ENCODE measurements around the gene CCDC92B.

The CCDC92B gene

DNA sequence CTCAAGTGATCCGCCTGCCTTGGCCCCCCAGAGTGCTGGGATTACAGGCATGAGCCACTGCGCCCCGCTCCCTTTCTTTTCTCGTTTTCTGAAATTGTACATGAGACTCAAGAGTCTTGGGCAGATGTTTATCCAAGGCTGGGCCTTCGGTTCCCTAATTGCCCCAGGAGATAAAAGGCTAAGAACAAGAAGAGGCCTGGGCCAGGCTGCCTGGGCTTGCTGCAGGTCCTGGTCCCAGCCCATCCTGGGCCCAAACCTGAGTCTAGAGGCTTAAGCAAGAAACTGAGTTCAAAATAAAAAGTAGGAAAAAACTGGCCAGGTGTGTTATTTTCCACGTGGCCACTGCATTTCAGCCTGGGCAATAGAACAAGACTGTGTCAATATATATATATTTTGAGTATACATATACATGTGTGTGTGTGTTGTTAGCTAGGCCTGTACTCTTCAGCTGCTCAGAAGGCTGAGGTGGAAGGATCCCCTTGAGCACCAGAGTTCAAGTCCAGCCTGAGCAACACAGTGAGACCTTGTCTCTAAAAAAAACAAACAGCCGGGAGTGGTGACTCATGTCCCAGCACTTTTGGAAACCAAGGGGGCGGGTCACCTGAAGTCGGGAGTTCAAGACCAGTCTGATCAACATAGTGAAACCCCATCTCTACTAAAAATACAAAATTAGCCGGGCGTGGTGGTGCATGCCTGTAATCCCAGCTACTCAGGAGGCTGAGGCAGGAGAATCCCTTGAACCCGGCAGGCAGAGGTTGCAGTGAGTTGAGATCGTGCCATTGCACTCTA, 31.1 kb downstream of the CCDC92B start:
- DNase-seq: no peak

DNA sequence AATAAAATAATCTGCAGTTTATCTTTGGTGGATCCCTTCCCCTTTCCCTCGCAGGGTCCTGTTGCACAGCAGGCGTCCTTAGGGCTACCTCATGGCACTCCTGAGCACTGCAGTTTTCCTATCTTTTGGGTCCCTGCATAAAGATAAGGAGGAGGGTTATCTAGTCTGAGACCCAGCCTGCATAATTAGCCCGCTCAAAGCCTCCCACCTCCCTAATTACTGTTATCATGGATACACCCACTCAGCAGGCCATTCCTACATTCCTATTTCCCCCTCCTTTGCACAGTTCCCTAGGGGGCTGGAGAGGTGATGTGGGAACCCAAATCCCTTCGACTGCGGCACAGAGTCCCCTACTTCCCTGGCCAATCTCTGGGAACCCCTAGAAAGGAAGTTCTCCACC, 32.8 kb downstream of the CCDC92B start:
- DNase-seq: no peak

DNA sequence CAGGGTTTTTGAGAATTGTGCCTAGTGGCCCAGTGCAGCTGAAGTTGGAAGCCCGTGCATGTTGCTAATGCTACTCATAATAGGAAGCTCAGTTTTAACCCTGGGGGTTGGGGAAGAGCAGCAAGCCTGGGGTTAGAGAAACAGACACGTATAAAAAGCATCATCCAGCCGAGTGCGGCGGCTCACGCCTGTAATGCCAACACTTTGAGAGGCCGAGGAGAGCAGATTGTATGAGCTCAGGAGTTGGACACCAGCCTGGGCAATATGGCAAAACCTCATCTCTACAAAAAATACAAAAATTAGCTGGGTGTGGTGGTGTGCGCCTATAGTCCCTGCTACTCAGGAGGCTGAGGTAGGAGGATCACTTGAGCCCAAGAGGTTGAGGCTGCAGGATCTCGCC, 35.6 kb downstream of the CCDC92B start:
- DNase-seq: no peak

DNA sequence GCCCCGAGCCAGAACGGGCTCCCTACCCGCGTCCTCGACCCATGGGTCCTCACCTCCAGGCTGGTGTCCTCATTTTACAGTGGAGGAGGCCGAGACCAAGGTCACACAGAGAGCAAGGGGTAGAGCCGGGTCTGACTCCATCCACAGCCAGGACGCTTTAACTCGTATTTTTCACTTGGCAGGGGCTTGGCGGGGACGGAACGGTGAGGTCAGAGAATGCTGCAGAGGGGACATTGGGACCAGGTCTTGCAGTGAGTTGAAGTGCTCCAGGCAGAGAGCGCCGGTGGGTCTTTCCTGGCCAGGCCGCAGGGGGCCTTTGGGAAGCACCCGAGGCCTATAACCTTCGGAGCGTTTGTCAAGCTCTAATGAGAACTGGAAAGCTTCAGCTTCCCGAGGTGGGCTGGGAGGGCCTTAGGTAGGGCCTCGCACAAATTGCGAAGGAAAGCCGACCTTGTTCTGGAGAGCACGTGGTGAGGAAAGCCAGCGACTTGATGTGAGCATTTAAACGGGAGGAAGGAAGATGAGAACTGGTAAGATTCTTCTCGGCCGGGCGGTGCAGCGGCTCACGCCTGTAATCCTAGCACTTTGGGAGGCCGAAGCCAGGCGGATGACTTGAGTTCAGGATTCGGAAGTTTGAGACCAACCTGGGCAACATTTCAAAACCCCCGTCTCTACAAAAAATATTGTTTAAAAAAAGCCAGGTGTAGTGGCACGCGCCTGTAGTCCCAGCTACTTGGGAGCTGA, 37.0 kb downstream of the CCDC92B start:
- no peak for DNase-seq

DNA sequence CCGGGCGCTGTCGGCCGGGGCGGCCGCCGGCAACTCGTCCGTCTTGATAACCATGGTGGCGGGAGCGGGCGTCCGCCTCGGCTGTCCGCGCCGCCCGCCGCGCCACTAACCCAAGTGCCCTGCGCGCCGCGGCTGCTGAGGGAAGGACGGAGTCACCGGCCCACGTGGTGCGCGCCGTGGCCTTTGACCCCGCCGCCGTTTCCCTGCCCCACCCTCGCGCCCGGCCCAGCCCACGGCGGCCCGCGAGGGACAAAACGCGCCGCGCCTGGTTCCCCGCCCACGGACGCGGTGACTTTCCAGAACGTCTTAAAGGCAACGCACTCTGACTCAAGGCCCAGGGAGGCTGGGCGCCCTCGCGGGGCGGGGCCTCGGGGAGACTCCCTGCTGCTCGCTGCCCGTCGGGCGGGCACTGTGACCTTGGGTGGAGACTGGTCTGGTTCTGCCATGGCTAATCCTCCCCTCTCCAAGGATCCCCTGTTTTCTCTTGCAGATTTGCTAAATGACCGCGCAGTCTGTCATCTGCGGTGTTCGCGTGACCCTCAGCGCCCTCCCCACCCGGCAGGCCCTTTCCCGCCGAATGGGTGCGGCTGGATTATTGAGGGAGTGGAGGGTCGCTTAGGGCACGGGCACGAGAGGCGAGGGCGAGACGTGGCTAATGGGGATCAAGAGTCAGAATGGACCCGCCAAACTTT, 37.7 kb downstream of the CCDC92B start, which contains the start of gene CLUH:
Gene CLUH, minus strand, starts transcription at position 157 of the 692 bp plus-strand sequence. Its CDS starts 103 bp downstream, at position 54.
- peak; percentile 99 for DNase-seq

DNA sequence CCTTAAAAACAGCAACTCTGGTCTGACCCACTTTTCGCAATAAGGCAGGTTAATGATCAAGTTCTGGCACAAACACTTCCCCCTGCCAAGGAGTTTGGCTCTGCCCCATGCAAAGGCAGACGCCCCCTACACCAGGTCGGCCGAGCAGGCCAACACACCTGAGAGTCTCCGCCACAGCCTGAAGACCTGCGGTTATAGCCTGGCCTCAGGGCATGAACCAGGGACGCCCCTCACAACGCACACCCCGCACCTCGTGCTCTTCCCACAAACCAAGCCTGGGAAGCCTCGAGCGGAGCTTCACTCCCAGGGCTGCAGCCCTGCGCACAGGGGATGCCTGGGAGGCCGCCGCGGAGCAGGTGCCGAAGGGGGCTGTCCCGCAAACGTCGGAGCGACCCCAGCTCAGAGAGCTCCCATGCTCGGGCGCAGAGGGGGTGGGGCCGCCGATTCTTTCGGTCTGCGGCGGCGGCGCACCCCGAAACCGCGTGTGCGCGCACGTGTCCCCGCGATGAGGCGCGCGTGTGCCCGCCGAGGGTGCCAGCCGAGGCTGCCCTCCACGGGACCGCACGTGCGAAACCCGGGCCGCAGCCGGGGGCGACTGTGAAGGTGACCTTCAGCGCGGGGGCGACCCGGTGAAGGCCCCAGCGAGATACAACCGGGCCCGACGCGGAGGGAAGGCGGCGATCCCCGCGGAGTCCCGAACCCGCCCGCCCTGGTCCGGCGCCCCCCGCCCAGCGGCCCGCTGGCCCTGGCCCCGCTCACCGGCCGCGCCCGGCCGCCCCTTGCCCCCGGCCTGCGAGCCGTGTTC, 38.4 kb downstream of the CCDC92B start:
- DNase-seq: peak; percentile 52 to 55

DNA sequence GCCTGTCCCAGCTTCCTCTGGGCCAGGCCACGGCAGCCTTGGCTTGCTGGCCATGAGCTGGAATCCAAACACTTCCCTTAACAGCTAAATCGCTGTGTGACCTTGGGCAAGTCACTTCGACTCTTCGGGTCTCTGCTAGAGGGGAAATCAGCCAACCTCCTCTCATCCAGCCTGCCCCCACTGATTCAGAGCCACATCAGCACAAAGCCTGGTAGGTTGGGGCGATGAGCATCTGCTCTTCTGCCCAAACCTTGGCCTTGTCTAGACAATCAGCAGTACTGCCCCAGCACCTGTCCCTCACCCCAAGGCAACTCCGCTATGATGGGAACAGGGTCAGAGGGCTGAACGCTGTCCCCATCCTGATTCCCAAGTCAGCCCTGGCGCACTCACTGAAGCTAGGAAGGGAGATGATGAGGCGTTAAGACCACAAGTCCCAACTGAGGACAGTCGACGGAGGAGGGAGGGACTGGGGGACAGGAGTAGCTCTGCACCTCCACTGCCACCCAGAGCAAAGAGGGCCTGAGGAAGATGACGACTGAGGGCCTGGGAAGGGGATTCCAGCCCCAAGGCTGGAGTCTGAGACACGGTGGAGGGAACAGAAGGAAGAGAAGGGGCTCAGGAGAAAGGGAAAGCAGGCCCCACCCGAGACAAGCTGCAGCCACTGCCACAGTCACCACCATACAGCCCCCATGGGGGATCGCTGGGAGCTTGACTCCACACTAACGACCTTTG, 39.2 kb downstream of the CCDC92B start:
- DNase-seq: no peak

DNA sequence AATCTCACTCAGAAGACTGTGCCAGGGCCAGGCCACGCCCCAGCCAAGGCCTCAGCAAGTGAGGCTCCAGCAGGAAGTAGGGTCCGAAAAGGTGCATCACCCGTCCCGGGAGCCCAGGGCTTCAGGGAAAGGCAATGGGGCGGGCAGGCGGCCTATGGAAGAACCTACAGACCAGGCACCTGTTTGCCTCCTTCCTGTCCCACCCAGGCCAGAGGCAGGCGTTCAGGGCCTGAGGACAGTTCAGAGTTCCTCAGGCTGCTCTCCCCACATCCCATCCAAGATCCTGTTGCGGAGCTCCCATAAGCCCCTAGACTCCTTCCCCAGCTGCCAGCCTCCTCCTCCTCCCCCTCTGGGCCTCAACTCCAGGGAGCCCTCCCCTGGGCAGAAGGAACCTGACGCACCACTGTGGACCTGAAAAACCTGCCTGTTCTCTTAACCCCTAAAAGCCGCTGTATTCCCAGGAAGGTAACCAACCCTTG, 40.2 kb downstream of the CCDC92B start:
- DNase-seq: no peak

DNA sequence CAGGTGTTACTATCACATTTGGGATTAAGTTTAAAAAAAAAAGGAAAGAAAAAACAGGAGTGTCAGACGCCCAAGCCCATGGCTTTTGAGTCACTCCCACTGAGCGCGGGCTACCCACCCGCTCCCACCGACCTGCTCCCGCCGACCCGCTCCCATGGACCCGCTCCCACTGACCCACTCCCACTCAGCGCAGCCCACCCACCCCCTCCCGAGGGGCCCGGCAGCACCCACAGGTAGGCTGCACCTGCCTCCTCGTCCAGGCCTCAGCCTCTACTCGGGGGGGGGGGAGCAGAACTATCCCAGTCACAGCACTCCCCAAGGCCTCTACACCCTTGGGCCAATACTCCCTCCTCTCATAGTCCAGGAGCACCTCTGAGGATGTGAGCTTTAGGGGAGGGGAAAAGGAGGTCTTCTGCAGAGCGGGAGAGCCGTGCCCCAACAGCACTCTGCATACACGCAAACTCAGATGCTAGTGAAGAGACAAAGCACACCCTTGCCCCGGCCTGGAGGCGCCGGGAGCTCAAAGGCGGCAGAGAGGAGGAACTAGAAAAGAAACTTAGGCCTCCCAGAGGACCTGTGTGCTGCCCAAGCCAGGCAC, 40.8 kb downstream of the CCDC92B start:
- no peak for DNase-seq

DNA sequence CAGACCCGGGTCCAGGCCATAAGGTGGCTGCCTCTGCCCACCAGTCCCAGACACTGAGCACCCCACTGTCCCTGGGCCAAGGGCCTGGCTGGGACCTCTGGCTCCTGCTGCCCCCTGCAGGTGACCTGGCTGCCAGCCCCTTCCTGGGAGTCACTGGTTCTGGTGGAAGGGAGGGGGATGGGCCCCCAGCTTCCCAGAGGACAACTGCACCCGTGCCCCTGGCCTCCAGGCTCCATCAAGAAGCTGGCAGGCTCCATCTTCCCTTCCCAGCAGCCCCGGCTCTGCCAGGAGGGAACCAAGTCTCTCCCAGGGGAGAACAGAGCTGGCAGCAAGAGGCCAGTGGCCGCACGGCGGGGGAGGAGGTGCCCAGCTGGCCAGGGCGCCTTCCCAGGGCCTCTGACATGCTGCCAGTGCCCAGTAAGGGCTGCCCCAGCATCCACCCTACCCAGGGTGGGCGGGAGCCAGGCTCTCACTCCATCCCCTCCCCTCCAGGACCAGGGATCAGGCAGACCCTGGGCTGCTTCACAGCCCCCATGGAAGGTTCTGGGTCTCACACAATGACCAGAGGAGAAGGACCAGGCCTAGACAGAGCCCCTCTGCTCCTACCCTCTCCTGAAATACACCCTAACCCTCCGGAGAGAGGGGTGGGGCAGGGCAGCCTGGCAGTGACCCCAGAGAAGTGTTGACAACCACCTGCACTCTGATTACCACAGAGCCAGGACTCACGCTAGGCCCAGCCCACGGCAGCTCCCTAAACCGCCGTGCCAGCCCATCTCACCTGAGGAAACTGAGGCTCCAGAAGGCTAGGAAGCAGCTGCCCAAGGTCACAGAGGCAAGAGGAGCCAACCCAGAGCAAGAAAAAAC, 41.5 kb downstream of the CCDC92B start:
- no peak for DNase-seq

DNA sequence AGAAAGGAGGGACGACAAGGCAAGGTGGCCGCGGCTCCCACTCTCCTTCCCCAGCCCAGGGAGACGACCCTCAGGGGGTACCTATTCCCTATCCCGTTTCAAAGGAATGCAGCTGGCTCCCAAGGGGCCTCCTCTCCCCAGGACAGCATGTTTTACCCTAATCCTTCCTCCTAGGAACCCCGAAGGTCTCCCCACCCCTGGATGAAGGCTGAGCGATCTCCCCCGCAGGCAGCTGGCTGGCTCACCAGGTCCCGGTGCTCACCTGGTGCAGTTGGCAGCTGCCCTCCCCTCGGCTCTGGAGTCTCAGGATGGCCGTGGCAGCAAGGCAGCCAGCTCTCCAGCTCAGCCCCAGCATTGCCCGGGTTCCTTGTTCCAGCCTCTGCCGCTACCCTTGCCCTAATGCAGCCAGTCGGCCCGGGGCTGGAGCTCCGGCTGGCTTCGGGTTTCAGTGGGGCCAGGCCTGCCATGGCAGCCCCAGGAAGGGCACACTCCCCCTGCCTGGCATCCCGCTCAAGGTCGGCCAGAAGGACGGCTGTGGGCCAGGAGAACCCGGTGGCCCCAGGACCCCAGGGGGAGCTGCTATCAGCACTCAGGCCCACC, 42.4 kb downstream of the CCDC92B start:
- DNase-seq: no peak

DNA sequence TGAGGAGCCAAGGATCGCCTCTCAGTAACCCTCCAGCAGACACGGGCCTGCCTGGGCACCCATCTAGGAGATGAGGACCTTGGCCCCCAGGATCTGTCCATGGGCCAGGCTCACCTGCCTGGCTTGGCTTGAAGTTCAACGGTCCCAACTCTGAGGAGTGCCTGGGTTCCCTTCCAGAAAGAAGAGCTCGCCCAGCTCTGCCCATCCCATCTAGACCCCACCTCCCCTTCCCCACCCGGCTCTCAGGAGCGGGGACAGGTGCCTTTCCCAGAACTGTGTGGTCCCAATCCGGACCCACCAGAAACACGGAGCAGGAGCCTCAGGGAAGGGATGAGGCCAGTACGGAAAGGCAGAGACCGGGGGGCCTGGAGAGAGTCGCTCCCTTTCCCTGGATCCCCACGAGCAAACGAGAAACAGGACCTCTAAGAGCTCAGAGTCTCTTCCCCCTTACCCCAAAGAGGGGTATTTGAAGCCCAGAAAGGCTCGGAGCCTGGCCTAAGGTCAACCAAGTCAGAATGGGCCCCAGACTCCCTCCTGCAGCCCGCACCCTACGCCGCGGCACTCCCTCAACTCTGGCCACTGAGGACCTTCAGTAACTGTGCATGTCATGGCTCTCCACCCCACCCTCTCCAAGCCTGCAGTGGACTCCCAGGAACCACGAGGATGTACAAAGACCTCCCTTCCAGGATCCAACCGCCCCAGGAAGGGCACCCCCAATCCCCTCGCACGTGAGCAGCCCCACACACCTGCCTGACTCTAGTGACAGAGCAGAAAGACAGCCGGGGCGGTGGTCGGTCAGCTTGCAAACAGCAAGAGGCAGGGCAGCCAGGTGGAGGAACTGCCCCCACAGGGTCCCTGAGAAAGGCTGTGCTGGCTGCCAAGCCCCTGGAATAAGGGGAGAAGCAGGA, 43.3 kb downstream of the CCDC92B start:
- DNase-seq: no peak

DNA sequence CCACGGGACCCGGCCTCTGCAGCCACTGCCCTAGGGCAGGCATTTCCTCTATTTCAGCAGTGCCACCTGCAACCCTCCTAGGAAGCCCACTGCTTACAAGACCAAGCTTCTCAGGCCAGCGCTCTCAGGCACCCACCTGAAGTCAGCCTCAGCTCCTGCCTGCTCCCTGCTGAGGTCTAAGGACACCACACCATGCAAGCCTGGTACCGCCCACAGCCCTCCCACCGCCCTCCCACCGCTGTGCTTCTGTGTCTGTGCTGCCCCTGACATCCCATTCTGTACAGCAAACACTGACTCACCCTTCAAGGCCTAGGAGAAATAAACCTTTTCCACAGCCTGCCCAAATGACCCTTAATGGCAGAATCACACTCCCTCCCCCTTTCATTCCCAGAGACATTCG, 44.2 kb downstream of the CCDC92B start:
- no peak for DNase-seq

DNA sequence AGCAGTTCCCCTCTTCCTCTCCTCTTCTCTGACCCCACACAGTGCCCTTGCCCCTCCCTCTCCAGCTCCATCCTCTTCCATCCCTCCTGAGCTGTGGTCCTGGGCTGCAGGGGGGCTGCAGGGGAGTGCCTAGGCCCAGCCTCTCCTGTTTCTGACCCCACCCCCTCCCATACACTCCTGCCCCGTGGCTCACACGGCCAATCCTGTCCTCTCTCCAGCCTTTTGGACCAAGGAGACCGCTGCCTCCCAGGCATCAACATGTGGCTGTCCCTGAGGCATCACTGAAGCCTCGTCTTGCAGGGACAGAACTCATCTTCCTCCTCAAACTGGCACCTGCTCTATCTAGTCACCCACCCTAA, 44.6 kb downstream of the CCDC92B start:
- DNase-seq: no peak

DNA sequence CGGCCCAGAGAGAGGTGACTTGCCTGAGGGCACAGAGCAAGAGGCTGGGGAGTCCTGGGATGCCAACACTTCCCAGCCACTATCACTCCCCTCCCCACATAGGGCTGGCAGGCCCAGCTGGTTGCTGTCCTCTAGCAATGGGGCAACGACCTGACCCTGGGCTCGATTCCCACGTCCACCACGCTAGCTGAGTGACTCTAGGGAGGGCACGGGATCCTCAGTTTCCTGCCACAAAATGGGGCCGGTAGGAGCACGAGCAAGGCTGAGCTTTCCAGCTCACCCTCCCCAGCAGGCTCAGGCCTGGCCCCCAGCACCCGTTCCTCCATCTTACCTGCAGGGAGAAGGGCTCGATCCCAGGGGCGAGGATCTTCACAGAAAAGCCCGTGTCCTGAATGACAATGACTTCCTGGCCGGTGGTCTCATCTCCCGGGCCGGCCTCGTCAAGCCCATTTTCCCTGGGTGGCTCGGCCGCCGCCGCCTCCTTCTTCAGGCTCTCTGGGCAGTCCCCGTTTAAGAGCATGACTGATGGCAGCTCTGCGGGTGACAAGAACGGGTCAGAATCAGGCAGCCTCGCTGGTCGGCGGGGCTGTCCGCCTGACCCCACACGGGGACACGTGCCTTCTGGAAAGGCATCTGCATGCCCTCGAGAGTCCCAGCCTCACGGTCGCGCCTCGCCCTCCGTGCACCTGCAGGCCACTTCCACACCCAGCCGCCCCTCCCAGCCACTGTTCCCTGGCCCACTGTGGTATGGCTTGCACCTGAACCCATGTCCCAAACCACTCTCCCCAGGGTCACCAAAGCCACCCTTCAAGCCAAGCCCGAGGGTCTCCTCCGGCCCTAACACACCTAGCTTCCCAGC, 45.2 kb downstream of the CCDC92B start:
- DNase-seq: no peak

DNA sequence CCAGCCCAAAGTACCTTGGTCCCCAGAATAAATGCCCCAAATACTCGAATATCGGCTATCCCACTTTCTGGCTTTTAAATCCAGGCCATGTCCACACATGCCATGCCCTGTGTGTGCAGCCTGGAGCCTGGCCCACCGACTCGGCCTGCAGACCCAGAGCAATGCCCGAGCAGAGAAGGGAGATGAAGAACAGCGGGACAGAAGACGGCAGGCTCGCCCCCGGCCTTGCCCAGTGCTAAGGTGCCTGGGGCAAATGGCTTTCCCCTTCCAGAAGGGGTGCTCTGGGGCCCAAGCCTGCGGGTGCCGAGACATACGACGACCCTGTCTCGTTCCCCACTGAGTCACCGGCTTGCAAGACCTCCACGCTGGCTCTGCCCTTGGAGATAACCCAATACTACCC, 45.8 kb downstream of the CCDC92B start:
- DNase-seq: no peak

DNA sequence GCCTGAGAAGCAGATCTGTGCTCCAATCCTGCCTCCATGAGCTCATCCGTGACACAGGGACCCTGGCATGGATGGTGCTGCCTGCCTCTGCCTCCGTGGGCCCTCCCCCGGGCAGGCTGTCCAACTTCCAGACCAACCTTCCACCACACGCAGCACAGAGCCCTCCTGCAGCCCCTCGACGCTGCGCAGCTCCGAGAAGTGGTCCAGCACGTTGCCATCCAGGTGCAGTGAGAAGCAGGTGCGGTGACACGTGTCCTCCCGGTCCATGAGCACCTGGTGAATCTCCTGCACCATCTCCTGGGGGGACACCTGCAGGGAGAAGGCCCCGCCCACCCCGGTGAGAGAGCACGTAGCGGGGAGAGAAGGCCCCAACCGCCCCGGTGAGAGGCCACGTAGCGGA, 46.3 kb downstream of the CCDC92B start:
- no peak for DNase-seq
